Right ventricle myocardium superior (tissue), 1 donor: ENCODE data around the gene MAG. TPM values are rescaled to one million over a fixed set of nuclear protein-coding genes. Genes with fewer than 3 reads are reported as not detected.
"Not testable (repeated sequence)": the region's sequence is repeated elsewhere in the genome, so short reads cannot be mapped to it uniquely, and the experiment has no call there.

Experiments used
- ATAC-seq: fragments of 200-7000 bp; cut with Tn5 transposase; one replicate; pipeline ENCODE4 v1.9.1; 2020; ENCODE audit warnings: mild to moderate bottlenecking; ENCODE audit not compliant: poor library complexity
- DNase-seq: peaks from one replicate; pipeline ENCODE4 v3.0.0-alpha.2; 2020
- intact Hi-C: fragments of 100-400 bp; cut with DNase I; formaldehyde crosslinking; loops from one replicate; pipeline ENCODE4 v1.11.2; 2022
- total RNA-seq: library from RNA; stranded (reverse); fragmentation: NEBNext Ultra II Directional; extraction: Animal tissue kit (Norgen Biotek cat#: 25700); gene quantifications from one replicate; pipeline ENCODE4 v1.2.1, GENCODE V29; 2021
- donor health status: DM: no; HTN: yes; CAD: no; lungs with severe emphysema.

MAG gene
- total RNA-seq, 1 donor from 2014 or later, result not detected

DNA sequence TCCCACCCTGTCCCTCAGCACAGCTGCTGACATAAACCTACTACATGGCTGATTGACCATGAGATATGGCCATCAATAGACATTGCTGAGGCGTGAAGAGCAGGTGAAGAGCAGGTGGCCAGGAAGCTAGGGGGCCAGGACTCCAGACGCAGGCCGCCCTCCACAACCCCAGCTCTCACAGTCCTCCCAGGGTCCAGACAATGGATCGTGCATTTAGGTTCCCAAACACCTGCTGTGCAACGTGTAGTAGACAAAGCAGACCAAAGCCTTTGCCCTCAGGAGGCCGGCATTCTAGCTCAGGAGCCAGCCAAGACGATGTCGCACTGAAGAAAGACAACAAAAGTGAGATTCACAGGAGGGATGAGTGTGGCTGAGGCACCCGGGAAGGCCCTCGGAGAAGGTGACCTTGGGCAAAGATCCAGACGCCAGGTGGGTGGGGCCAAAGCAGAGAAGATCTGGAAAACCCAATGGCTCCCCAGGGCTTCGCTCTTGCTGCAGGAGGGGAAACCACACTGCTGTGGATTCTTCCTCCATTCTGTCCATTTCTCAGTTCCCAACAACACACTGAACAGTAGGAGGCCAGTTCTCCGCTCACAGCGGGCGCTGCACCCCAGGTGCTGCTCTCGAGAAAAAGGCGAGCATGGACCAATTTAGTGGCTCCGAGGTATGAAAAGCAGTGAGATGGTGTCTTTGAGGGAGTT is 57.1 kb downstream of the MAG start:
- intact Hi-C loops, result no loop called here
- no peak for DNase-seq
- ATAC-seq, result no peak

DNA sequence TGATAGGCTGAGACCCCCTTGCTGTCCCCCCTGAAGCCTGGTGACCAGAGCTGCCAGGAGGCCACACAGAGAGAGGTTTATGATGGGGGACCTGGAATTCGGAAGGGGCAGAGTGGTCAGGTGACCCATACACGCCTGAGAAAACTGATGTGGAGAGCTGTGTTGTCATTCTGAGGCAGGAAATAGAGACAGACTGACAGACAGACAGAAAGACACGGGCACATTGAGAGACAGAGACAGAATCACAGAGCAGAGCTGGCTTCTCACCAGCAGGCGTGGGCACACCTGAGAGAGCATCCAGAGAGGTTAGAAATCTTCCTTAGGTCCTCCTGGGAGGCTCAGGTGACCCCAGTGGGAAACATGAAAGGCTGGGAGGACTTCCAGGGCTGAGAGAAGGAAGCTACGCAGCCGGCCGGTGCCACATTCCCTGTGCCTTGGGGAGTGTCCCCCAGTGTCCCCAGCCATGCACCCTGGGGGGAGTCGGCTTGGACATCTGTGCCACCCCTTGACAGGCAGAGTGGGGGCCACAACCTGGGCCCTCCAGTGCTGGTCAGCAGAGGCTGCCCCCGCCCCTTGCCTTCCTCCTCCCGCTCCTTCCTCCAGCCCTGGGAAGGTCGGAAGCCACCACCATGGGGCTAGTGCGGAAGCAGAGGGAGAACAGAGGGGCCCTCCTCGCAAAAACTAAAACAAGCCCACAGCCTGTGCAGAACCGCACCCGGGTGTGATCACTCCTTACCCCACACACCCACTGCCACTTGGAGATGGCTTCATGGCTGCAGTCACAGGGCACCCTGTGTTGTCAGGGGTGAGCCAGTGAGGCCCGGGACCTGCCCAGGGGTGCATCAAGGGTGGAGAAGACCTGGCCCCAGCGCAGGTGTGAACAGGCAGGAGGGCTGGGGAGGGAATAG is 57.9 kb downstream of the MAG start:
- DNase-seq (no peak), ATAC-seq (no peak)
- intact Hi-C loops, result loop anchor here (5.0 kb wide), 2 partner anchors 117 to 147 kb away; no protein-coding TSS in a partner anchor

GRCh38 chr19:35350591-35350990 is 58.6 kb downstream of the MAG start:
- DNase-seq (no peak), ATAC-seq (no peak)
- intact Hi-C loops, result loop anchor here (5.0 kb wide), 2 partner anchors 117 to 147 kb away; no protein-coding TSS in a partner anchor

DNA sequence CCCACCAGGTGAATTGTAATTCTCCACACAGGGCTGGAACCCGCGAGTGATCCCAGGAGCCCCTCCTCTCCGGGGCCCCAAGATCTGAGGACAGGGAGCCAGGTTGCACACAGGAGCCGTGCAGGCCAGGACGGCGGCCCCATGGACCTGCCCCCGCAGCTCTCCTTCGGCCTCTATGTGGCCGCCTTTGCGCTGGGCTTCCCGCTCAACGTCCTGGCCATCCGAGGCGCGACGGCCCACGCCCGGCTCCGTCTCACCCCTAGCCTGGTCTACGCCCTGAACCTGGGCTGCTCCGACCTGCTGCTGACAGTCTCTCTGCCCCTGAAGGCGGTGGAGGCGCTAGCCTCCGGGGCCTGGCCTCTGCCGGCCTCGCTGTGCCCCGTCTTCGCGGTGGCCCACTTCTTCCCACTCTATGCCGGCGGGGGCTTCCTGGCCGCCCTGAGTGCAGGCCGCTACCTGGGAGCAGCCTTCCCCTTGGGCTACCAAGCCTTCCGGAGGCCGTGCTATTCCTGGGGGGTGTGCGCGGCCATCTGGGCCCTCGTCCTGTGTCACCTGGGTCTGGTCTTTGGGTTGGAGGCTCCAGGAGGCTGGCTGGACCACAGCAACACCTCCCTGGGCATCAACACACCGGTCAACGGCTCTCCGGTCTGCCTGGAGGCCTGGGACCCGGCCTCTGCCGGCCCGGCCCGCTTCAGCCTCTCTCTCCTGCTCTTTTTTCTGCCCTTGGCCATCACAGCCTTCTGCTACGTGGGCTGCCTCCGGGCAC is 59.6 kb downstream of the MAG start:
- no peak for DNase-seq
- ATAC-seq, result no peak
- intact Hi-C loops, result loop anchor here (5.0 kb wide), 2 partner anchors 116 to 146 kb away; no protein-coding TSS in a partner anchor

DNA sequence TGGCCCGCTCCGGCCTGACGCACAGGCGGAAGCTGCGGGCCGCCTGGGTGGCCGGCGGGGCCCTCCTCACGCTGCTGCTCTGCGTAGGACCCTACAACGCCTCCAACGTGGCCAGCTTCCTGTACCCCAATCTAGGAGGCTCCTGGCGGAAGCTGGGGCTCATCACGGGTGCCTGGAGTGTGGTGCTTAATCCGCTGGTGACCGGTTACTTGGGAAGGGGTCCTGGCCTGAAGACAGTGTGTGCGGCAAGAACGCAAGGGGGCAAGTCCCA is 60.2 kb downstream of the MAG start:
- DNase-seq (no peak), ATAC-seq (no peak)
- intact Hi-C loops, result loop anchor here (5.0 kb wide), 2 partner anchors 115 to 145 kb away; no protein-coding TSS in a partner anchor

GRCh38 chr19:35352448-35353304 is 60.7 kb downstream of the MAG start:
- ATAC-seq (peak; percentile 81), DNase-seq (peak; percentile 59)
- intact Hi-C loops, result loop anchor here (5.0 kb wide), 2 partner anchors 115 to 145 kb away; no protein-coding TSS in a partner anchor

- no peak for ATAC-seq
- no peak for DNase-seq
- intact Hi-C loops, result loop anchor here (5.0 kb wide), 2 partner anchors 114 to 144 kb away; no protein-coding TSS in a partner anchor
These were observed 61.7 kb downstream of the MAG start for GRCh38 chr19:35353635-35354034.

GRCh38 chr19:35354898-35355297 is 62.9 kb downstream of the MAG start:
- intact Hi-C loops, result loop anchor here (5.0 kb wide), 2 partner anchors 112 to 142 kb away; no protein-coding TSS in a partner anchor
- DNase-seq (no peak), ATAC-seq (no peak)

- intact Hi-C loops, result no loop called here
- no peak for DNase-seq
- peak; percentile 51 for ATAC-seq
These were observed 64.0 kb downstream of the MAG start for GRCh38 chr19:35355791-35356460.

DNA sequence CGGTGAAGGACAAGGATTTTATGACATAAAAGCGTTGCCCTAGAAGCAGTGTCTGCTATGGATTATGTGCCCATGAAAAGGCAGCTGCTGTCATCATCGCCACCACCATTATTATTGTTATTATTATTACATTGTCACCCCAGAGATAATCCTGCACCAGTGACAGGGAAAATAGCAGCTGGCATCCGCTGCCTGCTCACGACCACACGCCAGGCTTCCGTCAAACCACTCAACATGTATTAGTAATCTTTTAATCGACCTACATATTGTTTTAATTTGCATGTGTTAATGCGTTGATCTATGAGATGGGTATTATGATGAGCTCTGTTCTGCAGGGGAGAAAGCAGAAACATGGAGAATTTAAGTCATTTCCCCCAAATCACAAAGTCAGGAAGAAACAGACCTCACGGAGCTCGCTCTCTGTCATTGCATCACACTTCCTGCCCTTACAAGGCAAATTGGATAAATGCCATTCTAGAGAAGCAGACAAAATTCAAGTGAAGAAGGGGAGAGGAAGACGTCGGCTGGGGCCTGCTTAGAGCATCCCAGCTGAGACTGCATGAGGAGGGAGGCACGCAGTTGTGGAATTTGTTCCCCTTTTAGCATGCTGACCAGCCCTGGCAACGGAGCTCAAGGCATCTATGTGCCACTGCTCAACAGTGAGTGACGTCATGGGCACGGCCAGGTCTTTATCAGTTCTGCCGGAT is 66.1 kb downstream of the MAG start, which contains the start of gene FFAR3:
Gene FFAR3 (plus strand): TSS at position 594 of the 707 bp plus-strand sequence. CDS start 431 bp downstream, outside the sequence.
- intact Hi-C loops, result no loop called here
- ATAC-seq (peak; percentile 47), DNase-seq (peak; percentile 70)

GRCh38 chr19:35358834-35359233 is 66.9 kb downstream of the MAG start:
- DNase-seq, ATAC-seq, intact Hi-C loops: not testable (repeated sequence)

- not testable (repeated sequence) for DNase-seq
These were observed 67.4 kb downstream of the MAG start for GRCh38 chr19:35359395-35359794.

DNA sequence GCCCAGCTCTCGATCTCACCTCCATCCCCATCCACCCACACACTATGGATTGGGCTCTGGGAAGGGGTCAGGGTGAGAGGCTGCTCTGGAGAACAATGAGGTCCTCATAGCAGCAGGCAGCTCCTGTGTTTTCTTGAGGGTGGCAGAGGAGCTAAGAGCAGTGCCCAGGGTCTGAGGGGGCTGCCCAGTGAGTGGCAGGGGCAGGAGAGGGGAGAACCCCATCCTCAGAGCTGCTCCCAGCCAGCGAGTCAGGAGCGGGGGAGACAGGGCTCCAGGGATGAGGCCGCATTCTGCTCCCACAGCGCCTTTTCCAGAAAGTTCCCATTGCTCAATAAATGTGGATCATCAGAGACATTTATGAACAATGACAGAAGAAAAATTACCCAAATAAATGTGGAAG is 68.1 kb downstream of the MAG start:
- intact Hi-C loops, ATAC-seq, DNase-seq: not testable (repeated sequence)

More at GRCh38 chr19:35359395-35359794, 67.4 kb downstream of the MAG start:
- ATAC-seq, intact Hi-C loops: not testable (repeated sequence)

GRCh38 chr19:35360880-35361420 is 69.0 kb downstream of the MAG start:
- ATAC-seq (no peak), DNase-seq (no peak)
- intact Hi-C loops, result no loop called here

DNA sequence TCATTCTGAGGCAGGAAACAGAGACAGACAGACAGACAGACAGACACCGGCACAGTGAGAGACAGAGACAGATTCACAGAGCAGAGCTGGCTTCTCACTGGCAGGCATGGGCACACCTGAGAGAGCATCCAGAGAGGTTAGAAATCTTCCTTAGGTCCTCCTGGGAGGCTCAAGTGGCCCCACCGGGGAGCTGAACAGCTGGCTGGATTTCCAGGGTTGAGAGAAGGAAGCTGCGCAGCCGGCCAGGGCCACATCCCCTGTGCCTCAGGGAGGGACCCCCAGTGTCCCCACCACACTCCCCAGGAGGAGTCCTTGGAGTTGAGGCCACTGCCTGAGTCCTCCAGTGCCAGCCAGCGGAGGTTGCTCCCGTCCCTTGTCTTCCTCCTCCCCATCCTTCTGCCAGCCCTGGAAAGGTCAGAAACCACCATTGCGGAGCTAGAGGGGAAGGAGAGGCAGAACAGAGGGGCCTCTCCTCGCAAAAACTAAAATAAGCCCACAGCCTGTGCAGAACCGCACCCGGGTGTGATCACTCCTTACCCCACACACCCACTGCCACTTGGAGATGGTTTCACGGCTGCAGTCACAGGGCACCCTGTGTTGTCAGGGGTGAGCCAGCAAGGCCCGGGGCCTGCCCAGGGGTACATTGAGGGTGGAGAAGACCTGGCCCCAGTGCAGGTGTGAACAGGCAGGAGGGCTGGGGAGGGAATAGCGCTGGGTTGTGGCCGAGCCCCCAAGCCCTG is 70.5 kb downstream of the MAG start:
- intact Hi-C loops, result no loop called here
- ATAC-seq (no peak), DNase-seq (no peak)
